Endometrial microvascular endothelial cells (primary cell): ENCODE results near the gene ITIH6. TPM values are rescaled to one million over a fixed set of nuclear protein-coding genes. Genes with fewer than 3 reads are reported as not detected.
"Not testable (repeated sequence)": the region's sequence is repeated elsewhere in the genome, so short reads cannot be mapped to it uniquely, and the experiment has no call there.

Source experiments
- in situ Hi-C: cut with HindIII; loops from 2 replicates; pipeline ENCODE4 v1.10.0; 2017; ENCODE audit warnings: low sequenced_read_pairs, low pct_unique_long_range_greater_than_20kb; ENCODE audit errors: inconsistent ontology term
- total RNA-seq: library from RNA; depleted of rRNA; stranded (reverse); fragments of >200 nt; gene quantifications from one replicate; pipeline ENCODE4 v1.2.3, GENCODE V29; 2015; ENCODE audit errors: inconsistent ontology term

Gene ITIH6, protein sequence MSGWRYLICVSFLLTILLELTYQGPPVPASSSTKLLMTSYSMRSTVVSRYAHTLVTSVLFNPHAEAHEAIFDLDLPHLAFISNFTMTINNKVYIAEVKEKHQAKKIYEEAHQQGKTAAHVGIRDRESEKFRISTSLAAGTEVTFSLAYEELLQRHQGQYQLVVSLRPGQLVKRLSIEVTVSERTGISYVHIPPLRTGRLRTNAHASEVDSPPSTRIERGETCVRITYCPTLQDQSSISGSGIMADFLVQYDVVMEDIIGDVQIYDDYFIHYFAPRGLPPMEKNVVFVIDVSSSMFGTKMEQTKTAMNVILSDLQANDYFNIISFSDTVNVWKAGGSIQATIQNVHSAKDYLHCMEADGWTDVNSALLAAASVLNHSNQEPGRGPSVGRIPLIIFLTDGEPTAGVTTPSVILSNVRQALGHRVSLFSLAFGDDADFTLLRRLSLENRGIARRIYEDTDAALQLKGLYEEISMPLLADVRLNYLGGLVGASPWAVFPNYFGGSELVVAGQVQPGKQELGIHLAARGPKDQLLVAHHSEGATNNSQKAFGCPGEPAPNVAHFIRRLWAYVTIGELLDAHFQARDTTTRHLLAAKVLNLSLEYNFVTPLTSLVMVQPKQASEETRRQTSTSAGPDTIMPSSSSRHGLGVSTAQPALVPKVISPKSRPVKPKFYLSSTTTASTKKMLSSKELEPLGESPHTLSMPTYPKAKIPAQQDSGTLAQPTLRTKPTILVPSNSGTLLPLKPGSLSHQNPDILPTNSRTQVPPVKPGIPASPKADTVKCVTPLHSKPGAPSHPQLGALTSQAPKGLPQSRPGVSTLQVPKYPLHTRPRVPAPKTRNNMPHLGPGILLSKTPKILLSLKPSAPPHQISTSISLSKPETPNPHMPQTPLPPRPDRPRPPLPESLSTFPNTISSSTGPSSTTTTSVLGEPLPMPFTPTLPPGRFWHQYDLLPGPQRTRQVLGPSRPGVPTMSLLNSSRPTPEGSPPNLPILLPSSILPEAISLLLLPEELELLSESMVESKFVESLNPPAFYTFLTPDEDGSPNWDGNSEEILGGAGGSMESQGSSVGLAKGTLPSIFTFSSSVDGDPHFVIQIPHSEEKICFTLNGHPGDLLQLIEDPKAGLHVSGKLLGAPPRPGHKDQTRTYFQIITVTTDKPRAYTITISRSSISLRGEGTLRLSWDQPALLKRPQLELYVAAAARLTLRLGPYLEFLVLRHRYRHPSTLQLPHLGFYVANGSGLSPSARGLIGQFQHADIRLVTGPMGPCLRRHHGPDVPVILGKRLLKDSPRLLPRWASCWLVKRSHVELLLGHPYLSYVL
- not detected for total RNA-seq

DNA sequence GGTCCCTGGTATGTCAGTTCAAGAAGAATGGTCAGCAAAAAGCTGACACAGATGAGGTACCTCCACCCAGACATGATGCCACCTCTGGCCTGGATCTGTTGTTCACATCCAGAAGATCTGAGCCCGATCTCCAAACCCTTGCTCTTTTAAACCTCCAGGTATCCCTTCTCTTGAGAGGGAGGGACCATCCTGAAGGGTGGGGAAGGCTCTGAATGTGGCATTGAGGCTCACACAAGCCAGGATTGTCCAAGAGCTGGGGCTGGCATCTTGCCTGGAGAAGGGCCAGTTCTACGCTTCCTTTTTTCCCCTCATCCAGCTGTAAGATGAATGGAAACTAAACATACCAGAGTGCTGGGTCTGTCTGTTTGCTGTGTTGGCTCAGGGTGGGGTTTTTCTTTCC, at the start of gene ITIH6:
TSS of gene ITIH6 (minus strand) at position 119 of the 400 bp plus-strand sequence. CDS start at position 74, 45 bp downstream.
- in situ Hi-C loops = no loop called here

DNA sequence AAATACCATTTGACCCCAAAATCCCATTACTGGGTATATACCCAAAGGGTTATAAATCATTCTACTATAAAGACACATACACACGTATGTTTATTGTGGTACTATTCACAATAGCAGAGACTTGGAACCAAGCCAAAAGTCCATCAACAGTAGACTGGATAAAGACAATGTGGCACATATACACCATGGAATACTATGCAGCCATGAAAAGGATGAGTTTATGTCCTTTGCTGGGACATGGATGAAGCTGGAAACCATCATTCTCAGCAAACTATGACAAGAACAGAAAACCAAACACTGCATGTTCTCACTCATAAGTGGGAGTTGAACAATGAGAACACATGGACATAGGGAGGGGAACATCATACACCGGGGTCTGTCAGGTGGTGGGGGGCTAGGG, 49.6 kb upstream of the ITIH6 start:
- in situ Hi-C loops = not testable (repeated sequence)

DNA sequence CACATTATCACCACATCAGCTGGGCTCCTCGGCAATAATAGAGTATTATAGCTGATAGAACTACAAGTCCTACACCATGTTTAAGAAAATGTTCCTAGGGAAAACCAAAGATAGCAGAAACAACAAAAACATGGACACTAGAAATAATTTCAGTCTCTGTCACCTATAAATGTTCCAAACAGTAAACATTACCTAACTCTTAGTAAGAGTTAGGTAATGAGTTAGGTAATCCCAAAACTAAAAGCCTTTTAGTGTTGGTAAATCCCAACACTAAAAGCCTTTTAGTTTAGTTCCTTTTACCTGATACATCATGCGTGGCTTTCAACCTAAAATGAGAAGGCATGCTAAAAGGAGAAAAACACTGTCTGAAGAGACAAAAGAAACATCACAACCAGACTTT, 45.0 kb upstream of the ITIH6 start:
- in situ Hi-C loops = no loop called here

DNA sequence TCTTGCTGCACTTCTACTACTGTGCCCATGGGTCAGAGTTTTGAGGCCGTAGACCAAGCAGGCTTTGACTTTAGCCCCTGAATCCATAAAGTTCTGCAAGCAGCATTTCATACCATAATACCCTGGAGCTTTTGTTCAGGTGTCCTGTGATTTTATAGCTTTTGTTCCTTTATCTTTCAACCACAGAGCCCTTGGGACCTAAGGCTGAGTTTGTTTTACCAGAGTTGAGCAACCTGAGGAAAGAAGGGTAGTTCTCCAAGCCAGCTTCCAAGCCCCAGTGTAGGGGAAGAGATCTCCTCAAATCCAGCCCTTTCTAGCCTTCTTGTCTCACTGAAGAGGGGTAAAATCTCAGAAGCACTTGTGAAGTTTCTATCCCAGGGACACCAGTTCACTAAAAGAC, 44.6 kb upstream of the ITIH6 start:
- in situ Hi-C loops = no loop called here

DNA sequence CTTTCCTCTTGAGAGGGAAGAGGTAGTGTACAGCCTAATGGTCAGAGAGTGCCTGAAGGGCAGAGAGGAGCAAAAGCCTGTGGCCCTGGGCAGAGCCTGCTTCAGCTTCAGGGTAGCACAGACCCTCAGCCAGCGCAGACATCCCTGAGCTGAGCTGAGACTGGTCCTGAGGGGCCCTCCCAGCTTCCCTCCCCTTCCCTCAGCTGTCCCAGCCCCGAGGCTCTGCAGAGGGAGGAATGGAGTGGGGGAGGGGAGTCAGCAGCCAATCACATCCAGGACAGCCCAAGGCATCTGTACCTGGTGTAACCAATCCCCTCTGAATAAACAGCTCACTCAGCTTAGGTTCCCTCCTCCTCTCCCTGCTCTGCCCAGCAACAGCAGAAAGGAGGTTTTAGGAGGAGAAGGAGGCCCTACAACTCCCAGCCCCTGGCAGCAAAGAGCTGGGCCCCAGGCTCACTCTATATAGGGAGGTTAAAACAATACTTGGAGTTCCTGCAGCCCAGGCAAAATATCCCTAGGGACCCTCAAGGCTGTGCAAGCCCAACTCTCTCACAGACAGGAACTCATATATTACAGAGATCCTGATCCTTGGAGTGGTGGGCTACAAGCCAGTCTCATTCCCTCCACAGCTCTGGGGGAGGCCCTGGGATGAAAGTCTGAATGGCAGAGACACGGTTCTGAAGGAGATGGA, 43.3 kb upstream of the ITIH6 start:
- in situ Hi-C loops = not testable (repeated sequence)

DNA sequence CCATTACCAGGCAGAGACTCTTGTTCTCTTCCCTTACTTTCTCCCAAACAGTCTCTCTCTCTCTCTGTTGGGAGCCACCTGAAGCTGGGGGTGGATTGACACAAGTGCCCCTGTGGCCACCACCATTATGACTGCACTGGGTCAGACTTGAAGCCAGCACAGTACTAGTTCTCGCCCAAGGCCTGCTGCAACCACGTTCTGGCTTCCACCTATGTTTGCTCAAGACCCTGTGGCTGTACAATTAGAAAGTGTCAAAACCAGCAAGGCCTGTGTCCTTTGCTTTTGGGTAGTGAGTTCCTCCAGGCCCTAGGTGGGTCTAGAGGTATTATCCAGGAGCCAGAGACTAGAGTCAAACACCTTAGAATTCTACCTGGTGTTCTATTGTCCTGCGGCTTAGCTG, 40.5 kb upstream of the ITIH6 start:
- in situ Hi-C loops = no loop called here

DNA sequence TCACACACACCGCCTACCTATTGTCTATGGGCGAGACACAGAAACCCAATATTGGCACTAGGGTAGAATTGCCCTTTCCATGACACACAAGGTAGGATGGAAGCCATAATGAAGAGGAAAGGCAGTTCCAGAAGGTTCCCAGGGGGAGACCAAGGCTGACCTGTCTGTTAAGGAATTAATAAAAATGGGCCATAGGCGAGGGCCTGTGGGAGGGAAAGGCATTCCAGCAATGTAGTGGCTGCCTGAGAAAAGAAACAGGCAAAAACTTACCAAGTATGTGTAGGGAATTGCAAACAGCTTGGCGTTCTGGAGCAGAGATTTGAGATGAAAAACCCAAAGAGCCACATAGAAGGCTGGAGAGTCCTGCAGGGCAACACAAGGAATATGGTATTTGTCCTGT, 28.5 kb upstream of the ITIH6 start:
- in situ Hi-C loops = no loop called here

DNA sequence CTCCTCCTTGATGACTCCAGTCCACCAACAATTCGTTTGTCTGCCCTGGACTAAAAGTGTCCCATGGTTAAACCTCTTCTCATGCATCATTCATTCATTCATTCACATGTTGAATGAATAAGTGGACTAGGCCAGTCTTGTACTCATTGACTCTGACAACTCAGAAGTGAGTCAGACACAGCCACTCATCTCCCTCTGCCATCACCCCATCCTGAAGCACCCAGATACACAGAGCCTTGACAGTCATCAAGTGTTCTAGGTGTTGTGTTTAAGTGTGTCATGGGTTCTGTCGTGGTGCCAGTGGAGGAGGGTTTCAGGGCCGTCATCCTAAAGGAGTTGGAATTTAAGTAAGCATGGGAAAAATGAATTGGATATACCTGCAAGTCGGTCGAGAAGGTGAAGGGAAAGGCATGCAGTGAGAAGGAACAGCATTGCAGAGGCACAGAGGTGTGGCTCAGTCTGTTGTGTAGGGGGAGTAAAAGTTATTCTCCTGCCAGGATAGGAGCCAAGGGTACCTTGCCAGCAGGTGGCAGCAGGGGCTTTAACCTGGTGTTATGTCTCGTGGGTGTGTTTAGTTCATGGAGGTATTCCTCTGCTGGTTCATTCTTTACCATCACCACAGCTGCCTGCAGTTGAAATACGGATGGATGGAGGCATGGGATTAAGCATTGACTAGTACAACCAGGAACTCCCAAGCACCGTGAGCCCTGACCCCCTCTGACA, 27.8 kb upstream of the ITIH6 start:
- in situ Hi-C loops = no loop called here

DNA sequence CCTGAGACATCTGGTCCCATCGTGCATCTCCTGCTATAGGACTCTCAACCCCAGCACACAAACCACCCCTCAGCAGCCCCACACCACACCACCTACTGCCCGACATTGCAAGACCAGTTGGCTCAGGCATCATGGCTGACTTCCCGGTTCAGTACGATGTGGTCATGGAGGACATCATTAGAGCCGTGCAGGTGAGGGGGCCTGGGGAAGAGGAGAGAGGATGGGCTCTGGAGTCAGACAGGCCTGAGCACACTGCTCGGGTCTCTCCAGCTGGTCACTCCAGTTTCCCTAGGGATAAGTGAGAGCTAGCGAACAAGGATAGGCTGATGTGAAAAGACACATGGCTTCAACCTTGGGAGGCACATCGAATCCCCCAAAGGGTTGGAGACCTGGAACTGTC, 26.7 kb upstream of the ITIH6 start:
- in situ Hi-C loops = no loop called here

DNA sequence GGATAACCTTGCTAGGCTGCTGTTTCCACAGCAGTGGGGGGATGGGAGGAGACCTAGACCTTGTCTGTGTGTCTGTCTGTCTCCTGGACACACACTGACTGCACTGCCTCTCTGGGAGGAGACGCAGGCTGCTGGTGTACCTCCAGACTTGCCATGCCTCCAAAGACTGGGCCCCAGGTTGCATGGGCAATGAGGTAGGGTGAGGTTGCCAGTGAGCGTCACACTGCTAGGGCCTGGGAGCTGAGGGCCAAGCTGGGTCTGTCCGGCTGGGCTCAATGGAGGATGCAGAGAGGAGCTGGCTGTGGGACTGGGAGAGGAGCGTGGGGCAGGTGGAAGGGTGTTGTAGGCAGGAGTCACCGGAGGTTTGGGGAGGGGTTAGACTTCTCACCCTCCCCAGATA, 26.1 kb upstream of the ITIH6 start:
- in situ Hi-C loops = no loop called here

DNA sequence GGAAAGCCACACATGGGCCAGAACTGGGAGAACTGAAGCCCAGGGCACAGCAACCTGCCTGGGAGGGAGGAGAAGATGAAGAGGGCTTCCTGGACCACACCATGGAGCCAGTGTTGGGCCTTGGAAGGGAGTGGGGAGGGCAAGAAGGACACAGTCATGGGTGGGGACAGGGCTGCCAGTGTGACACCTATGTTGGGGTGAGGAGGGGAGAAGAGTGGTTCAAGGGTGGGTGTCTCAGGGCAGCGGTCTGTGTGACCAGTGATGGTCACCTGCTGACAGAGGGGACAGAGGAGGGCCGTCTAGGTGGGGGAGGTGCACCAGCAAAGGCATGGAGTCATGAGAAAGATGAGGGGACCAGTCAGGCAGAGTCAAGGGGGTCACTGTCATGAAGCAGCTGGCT, 23.3 kb upstream of the ITIH6 start:
- in situ Hi-C loops = no loop called here

DNA sequence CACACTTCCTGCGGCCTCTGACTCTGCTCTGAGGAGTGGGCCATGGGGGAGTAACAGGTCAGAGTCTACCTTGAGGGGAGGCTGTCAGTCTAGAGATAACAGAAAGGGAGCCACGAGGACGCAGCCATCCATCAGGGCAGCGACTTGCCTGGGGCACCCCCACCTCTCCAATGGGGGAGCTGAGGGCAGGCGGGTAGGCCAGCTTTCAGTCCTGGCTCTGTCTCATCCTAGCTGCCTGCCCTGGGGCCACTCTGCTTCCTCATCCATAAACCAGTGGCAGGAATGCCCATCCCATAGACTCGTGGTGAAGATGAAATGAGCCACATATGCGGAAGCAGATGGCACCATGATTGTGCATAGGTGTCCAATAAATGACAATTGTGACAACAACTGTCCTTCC, 22.7 kb upstream of the ITIH6 start:
- in situ Hi-C loops = no loop called here

DNA sequence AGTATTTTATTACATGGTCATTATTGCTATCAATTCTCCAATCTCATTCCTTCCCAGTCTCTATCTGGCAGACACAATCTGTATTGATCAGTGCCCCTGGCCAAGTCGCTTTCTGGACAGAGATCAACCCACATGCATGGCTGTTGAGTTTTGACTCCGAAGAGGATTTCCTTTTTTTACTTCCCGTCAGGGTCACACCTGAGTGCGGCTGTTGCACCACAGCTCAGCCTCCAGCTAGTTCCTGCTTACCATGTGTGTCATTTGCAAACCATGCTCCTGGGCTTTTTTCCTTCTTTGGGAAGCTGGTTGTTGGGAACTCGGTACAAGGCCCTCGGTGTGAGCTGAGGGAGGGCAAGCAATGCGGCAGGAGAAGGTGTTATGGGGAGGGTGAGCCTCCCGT, 21.1 kb upstream of the ITIH6 start:
- in situ Hi-C loops = no loop called here

DNA sequence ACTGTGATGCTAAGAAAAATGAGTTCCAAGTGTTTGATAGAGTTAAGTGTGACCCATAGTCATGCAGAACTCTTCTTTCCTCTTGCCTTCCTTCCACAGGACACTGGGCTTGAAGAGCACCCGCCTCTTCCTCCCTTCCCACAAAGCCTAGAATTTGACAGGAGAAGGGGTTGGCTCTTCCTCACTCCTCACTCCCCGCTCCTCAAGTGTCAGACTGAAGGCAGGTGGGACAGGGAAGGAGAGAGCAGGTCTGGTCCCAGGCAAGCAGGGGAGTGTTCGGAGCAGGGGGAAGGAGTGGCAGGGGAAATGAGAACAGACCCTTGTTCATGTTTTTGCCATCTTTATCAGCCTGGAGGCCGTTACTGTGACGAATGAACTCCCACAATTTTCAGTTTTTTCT, 20.2 kb upstream of the ITIH6 start:
- in situ Hi-C loops = no loop called here

DNA sequence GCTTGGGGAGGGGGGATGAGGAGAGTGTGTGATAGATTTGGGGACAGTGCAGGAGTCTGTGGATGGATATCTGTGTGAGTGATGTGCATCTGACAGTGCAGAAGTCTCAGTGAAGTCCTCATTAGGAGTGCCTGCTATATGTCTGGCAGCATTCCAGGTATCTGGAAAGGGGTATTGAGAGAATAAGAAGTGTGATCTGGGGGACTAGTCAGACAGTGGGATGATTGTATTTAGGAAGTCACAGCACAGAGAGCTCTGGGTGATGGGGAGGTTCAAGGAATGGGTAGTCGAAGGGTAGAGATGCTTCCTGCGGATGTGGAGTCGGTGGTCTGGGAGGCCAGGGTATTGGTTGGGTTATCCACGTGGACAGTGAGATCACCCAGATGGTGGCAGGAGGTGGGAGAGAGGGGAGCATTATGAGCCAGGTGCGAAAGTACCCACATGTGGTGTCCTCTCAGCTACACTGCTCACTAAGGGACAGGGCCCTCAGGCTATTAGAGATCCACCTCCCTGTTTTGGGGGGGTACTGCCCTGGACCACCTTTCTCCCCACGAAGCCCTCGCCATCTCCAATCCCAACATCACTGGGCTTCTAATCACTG, 19.3 kb upstream of the ITIH6 start:
- in situ Hi-C loops = no loop called here

DNA sequence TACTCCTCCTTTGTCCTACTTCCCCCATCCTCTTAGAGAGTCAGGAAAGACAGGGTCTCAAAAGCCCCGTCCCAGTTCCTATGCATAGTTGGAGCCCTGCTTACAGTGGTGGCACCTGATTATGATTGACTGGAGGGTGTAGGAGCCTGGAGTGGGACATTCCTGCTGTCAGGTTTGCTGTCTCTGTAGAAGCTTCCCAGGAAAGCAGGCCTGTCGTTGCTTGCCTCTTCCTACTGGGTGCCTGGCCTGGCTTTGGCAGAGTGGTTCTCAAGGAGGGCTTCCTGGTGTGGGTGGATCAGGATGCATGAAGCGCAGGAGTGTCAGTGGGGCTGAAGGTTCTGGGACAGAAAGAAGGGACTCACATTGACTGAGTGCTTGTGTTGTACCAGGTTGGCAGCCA, 14.3 kb upstream of the ITIH6 start:
- in situ Hi-C loops = no loop called here

DNA sequence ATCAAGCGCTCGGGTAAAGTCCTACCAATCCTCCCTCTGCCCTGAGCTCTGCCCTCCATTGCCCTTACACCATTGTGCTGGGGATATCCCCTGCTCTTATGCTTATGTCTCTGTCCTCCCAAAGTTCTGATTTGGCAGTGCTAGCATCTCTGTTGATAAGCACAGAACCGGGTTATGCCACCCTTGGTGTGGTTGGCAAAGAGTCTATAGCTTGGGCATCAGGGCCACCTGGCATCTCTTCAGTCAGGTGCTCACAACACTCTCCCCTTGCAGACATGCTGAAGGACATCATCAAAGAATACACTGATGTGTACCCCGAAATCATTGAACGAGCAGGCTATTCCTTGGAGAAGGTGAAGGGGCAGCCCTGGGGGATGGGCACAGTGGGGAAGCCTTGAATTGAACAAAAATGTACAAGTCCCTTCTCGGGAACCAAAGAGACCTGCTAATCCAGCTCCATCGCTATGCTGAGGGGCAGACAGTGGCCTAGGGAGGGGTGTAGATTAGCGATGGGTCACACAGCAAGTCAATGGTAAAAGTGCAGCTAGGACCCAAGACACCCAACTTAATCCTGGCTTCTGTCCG, 13.3 kb upstream of the ITIH6 start:
- in situ Hi-C loops = no loop called here
